Measurements from ENCODE around the gene SUMF2.
"Not testable (repeated sequence)": the region's sequence is repeated elsewhere in the genome, so short reads cannot be mapped to it uniquely, and the experiment has no call there.

The SUMF2 gene

DNA sequence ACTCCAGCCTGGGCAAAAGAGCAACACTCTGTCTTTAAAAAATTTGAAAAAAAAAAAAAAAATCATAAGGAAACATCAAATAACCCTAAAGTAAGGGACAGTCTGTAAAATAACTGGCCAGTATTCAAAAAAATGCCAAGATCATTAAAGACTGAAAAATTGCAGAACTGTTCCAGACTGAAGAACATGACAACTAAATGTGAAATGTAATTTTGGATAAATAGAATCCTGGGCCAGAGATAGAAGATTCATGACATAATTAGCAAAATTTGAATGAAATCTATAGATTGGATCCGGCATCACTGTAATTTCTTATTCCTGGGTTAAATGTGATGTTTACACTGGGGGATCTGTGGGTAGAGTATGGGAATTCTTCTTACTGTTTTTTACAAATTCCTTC, 15.8 kb upstream of the SUMF2 start:
- TF ChIP-seq, protein P1, sequence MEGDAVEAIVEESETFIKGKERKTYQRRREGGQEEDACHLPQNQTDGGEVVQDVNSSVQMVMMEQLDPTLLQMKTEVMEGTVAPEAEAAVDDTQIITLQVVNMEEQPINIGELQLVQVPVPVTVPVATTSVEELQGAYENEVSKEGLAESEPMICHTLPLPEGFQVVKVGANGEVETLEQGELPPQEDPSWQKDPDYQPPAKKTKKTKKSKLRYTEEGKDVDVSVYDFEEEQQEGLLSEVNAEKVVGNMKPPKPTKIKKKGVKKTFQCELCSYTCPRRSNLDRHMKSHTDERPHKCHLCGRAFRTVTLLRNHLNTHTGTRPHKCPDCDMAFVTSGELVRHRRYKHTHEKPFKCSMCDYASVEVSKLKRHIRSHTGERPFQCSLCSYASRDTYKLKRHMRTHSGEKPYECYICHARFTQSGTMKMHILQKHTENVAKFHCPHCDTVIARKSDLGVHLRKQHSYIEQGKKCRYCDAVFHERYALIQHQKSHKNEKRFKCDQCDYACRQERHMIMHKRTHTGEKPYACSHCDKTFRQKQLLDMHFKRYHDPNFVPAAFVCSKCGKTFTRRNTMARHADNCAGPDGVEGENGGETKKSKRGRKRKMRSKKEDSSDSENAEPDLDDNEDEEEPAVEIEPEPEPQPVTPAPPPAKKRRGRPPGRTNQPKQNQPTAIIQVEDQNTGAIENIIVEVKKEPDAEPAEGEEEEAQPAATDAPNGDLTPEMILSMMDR (IDR thresholded peaks at IDR 0.05): no peak
- Histone ChIP-seq H3K4me3 (ENCODE audit: low read depth in 1 of 2, low read length in 1 of 2) (no peak overlapping the region), H3K9me3 (no peaks in the 10 kb centered on the region), H3K27ac (no peak overlapping the region), H3K36me3 (no peaks in the 10 kb centered on the region), H3K4me1 (ENCODE audit: control insufficient read depth in 1 of 2, insufficient read depth in 1 of 2, low read depth in 1 of 2, low read length in 1 of 2) (peaks cover 15 to 17% of the 10 kb centered on the region in 2 experiments), H3K27me3 (no peaks in the 10 kb centered on the region)

DNA sequence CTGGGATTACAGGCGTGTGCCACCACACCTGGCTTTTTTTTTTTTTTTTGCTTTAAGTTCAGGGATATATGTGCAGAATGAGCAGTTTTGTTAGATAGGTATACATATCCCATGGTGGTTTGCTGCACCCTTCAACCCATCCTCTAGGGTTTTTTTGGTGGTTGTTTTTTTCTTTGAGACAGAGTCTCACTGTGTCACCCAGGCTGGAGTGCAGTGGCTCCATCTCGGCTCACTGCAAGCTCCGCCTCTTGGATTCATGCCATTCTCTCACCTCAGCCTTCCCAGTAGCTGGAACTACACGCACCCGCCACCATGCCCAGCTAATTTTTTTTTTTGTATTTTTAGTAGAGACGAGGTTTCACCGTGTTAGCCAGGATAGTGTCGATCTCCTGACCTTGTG, 15.3 kb upstream of the SUMF2 start:
- H3K27ac ChIP-seq; H3K36me3 ChIP-seq; H3K4me3 ChIP-seq (ENCODE audit: low read depth in 1 of 2, low read length in 1 of 2); H3K27me3 ChIP-seq; H3K9me3 ChIP-seq: not testable (repeated sequence)
- peaks cover 15 to 17% of the 10 kb centered on the region in 2 experiments for H3K4me1 ChIP-seq (ENCODE audit: control insufficient read depth in 1 of 2, insufficient read depth in 1 of 2, low read depth in 1 of 2, low read length in 1 of 2)

DNA sequence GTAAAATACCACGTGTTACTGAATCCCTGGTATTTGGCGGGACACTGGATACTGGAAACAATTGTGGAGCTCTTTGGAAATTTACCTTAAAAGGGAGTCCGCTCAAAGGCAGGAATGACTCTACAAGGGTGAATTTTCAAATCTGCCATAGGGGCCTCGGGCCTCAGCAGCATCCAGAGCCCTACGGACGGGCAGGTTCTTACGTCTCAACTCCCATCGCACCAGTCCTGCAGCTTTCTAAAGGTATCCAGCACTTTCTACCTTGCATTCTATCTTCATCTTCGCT, 13.1 kb upstream of the SUMF2 start:
- Histone ChIP-seq H3K4me1 (ENCODE audit: control insufficient read depth in 1 of 2, insufficient read depth in 1 of 2, low read depth in 1 of 2, low read length in 1 of 2) (peaks cover 15 to 17% of the 10 kb centered on the region in 2 experiments), H3K27ac (peak overlapping the region; percentile 83), H3K27me3 (no peaks in the 10 kb centered on the region), H3K36me3 (peaks cover 10% of the 10 kb centered on the region), H3K4me3 (ENCODE audit: low read depth in 1 of 2, low read length in 1 of 2) (peak overlapping the region; percentile 88 to 90), H3K9me3 (no peaks in the 10 kb centered on the region)
- TF ChIP-seq, protein P1 (IDR thresholded peaks at IDR 0.05): no peak

DNA sequence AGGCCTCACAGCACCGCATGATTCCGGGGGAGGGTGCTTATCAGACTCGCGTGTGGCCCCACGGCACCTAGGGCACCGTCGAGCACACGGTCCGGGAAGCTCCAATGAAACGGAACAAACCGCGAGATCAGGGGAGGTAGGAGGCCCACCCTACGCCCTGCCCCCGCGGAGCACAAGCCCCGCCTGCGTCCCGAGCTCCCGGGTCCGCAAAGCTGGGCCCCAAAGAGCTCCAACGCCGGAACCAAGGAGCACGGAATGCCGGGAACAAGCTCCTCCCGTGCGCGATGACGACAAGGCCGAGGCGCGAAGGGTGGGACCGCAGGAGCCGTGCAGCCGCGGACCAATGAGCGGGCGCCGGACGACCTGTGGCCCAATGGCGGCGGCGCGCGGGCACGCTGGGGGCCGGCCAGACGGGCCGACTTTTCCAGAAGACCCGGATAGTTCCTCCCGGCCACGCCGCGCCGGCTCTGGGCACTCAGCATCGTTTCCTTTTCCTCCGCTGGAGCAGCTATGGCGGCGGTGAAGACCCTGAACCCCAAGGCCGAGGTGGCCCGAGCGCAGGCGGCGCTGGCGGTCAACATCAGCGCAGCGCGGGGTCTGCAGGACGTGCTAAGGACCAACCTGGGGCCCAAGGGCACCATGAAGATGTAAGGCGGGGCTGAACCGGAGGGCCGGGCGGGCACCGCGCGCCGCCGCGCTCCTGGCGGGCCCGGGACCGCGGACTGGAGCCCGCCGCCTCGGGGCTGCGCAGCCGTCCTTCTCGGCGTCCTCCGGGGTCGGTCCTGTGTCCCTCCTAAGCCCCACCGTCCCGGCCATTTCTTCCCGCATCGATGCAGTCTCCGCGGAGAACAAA, 12.5 kb upstream of the SUMF2 start, which contains the start of the genes CCT6A and PSPH:
TSS of gene CCT6A (plus strand) at position 427 of the 853 bp plus-strand sequence. CDS start at position 511, 84 bp downstream.
TSS of gene PSPH (minus strand) at position 106 of the 853 bp plus-strand sequence. CDS start 30,232 bp downstream, outside the sequence.
- H3K27ac ChIP-seq: peak within 1 kb of the TSS; percentile 83

DNA sequence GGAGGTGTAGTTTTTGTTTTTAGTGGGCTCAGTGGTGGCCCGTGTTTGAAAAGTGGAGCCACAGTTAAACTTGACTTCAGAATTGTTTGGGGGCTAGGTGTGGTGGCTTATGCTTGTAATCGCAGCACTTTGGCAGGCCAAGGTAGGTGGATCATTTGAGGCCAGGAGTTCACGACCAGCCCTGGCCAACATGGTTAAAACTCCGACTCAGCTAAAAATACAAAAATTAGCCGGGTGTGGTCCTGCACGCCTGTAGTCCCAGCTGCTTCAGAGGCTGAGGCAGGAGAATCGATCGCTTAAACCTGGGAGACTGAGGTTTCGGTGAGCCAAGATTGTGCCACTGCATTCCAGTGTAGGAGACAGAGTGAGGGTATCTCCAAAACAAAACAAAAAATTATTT, 10.7 kb upstream of the SUMF2 start:
- TF ChIP-seq, protein P1 (IDR thresholded peaks at IDR 0.05): no peak
- Histone ChIP-seq H3K4me1 (ENCODE audit: control insufficient read depth in 1 of 2, insufficient read depth in 1 of 2, low read depth in 1 of 2, low read length in 1 of 2) (peaks cover 15 to 17% of the 10 kb centered on the region in 2 experiments), H3K4me3 (ENCODE audit: low read depth in 1 of 2, low read length in 1 of 2) (no peak overlapping the region), H3K9me3 (no peaks in the 10 kb centered on the region), H3K36me3 (peaks cover 33% of the 10 kb centered on the region), H3K27ac (no peak overlapping the region), H3K27me3 (no peaks in the 10 kb centered on the region)

More for the DNA sequence above, 12.5 kb upstream of the SUMF2 start, which contains the start of the genes CCT6A and PSPH:
- Histone ChIP-seq H3K27me3 (no peaks in the 10 kb centered on the region), H3K36me3 (peaks cover 15% of the 10 kb centered on the region), H3K9me3 (no peaks in the 10 kb centered on the region), H3K4me1 (ENCODE audit: control insufficient read depth in 1 of 2, insufficient read depth in 1 of 2, low read depth in 1 of 2, low read length in 1 of 2) (peaks cover 15 to 17% of the 10 kb centered on the region in 2 experiments), H3K4me3 (ENCODE audit: low read depth in 1 of 2, low read length in 1 of 2) (peak within 1 kb of the TSS; percentile 88 to 90)
- TF ChIP-seq, protein P1 (IDR thresholded peaks at IDR 0.05): no peak

DNA sequence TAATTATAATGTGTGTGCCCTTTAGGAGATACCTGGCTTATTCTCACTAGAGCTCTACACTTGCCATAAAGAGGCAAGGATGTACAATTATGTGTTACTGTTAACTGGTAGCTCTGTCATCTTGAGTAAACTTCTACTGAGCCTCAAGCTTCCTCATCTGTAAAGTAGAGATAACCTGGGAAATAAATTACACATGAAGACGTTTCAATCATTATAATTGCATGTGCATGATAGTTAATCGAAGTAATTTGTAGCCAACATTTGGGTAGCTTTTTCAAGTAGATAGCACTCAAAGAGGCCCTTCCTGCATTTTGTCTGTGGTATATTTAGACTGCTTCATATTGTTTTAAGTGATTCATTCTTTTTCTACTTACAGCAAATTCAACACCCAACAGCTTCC, 10.1 kb upstream of the SUMF2 start:
- Histone ChIP-seq H3K36me3 (peaks cover 40% of the 10 kb centered on the region), H3K27me3 (no peaks in the 10 kb centered on the region), H3K9me3 (no peaks in the 10 kb centered on the region), H3K4me3 (ENCODE audit: low read depth in 1 of 2, low read length in 1 of 2) (no peak overlapping the region), H3K27ac (no peak overlapping the region), H3K4me1 (ENCODE audit: control insufficient read depth in 1 of 2, insufficient read depth in 1 of 2, low read depth in 1 of 2, low read length in 1 of 2) (peaks cover 15 to 17% of the 10 kb centered on the region in 2 experiments)
- TF ChIP-seq, protein P1 (IDR thresholded peaks at IDR 0.05): no peak

Data from neutrophil (primary cell).